Activated naive CD8-positive, alpha-beta T cell treated with anti-CD3 and anti-CD28 coated beads, Interleukin-2, amount 50 U/mL, for 16 hours (primary cell): ENCODE data around the gene KCNK17.

Experiments used
- DNase-seq: peaks from one replicate; pipeline ENCODE4 v3.0.0-alpha.2; 2020; ENCODE audit warnings: low read depth, low spot score

Gene KCNK17

GRCh38 chr6:39335780-39336545 lies 21.7 kb upstream of the KCNK17 start:
- DNase-seq = no peak

- DNase-seq = no peak
Measured at GRCh38 chr6:39333644-39334438, 19.6 kb upstream of the KCNK17 start.

GRCh38 chr6:39330476-39330875 lies 16.3 kb upstream of the KCNK17 start:
- DNase-seq = no peak

GRCh38 chr6:39330057-39330456 lies 15.8 kb upstream of the KCNK17 start:
- DNase-seq = no peak

- DNase-seq = no peak
Measured at GRCh38 chr6:39328066-39328465, 13.8 kb upstream of the KCNK17 start.

- DNase-seq = no peak
Measured at GRCh38 chr6:39327507-39327906, 13.3 kb upstream of the KCNK17 start.

GRCh38 chr6:39322306-39322850 lies 8.2 kb upstream of the KCNK17 start, which contains the start of gene KCNK16:
Gene KCNK16 (minus strand): TSS chr6:39322702. CDS start chr6:39322540, 162 bp downstream.
- no peak for DNase-seq

- DNase-seq = no peak
Measured at GRCh38 chr6:39321761-39322160, 7.5 kb upstream of the KCNK17 start.

GRCh38 chr6:39320363-39320984 lies 6.3 kb upstream of the KCNK17 start:
- DNase-seq = no peak

- no peak for DNase-seq
Measured at GRCh38 chr6:39319621-39320362, 5.6 kb upstream of the KCNK17 start.

- no peak for DNase-seq
Measured at GRCh38 chr6:39317256-39317655, 3.0 kb upstream of the KCNK17 start.

- DNase-seq = no peak
Measured at GRCh38 chr6:39313526-39314272, 520 bp downstream of the KCNK17 start.

- no peak for DNase-seq
Measured at GRCh38 chr6:39312912-39313525, 1.2 kb downstream of the KCNK17 start.

GRCh38 chr6:39310542-39310941 lies 3.7 kb downstream of the KCNK17 start:
- no peak for DNase-seq

- DNase-seq = peak; percentile 28
Measured at GRCh38 chr6:39309942-39310531, 4.2 kb downstream of the KCNK17 start.

- no peak for DNase-seq
Measured at GRCh38 chr6:39307462-39307861, 6.8 kb downstream of the KCNK17 start.

GRCh38 chr6:39304951-39305350 lies 9.3 kb downstream of the KCNK17 start:
- no peak for DNase-seq

- DNase-seq = no peak
Measured at GRCh38 chr6:39303425-39304153, 10.6 kb downstream of the KCNK17 start.
